Measurements from ENCODE around the gene PTPRZ1.

The PTPRZ1 gene

GRCh38 chr7:121938429-121938996, 65.6 kb downstream of the PTPRZ1 start:
- H3K4me3 ChIP-seq (replicated peaks; ENCODE audit: insufficient read depth, low read length): no peak overlapping the region
- DNase-seq (ENCODE audit: low read depth in 1 of 2, low spot score in 1 of 2): no peak
- TF ChIP-seq POLR2AphosphoS5 (IDR thresholded peaks at IDR 0.05; ENCODE audit: low read depth) (no peak), CTCF (IDR thresholded peaks at IDR 0.05; ENCODE audit: insufficient read depth, low read length) (no peak), SPI1 (IDR thresholded peaks at IDR 0.05; ENCODE audit: borderline replicate concordance, low read depth) (no peak), GABPA (IDR thresholded peaks at IDR 0.05; ENCODE audit: low read depth) (no peak), REST (IDR thresholded peaks at IDR 0.05; ENCODE audit: insufficient replicate concordance, low read depth) (no peak)
- no peaks in the 10 kb centered on the region for H3K27me3 ChIP-seq (ENCODE audit: insufficient read depth, poor library complexity, severe bottlenecking)
- no peak overlapping the region for H3K27ac ChIP-seq (replicated peaks)

GRCh38 chr7:121940918-121941317, 68.0 kb downstream of the PTPRZ1 start:
- Histone ChIP-seq H3K27ac (replicated peaks) (no peak overlapping the region), H3K27me3 (ENCODE audit: insufficient read depth, poor library complexity, severe bottlenecking) (no peaks in the 10 kb centered on the region)

More at GRCh38 chr7:121940918-121941317, 68.0 kb downstream of the PTPRZ1 start:
- no peak for TF ChIP-seq CTCF (IDR thresholded peaks at IDR 0.05; ENCODE audit: insufficient read depth, low read length)
- no peak for TF ChIP-seq SPI1 (IDR thresholded peaks at IDR 0.05; ENCODE audit: borderline replicate concordance, low read depth)
- TF ChIP-seq POLR2AphosphoS5 (IDR thresholded peaks at IDR 0.05; ENCODE audit: low read depth): no peak
- TF ChIP-seq REST (IDR thresholded peaks at IDR 0.05; ENCODE audit: insufficient replicate concordance, low read depth): no peak
- TF ChIP-seq GABPA (IDR thresholded peaks at IDR 0.05; ENCODE audit: low read depth): no peak
- DNase-seq (ENCODE audit: low read depth in 1 of 2, low spot score in 1 of 2): no peak
- no peak overlapping the region for H3K4me3 ChIP-seq (replicated peaks; ENCODE audit: insufficient read depth, low read length)

Data from HL-60 (cell line).